NCI-H2107 (cell line): Measurements from ENCODE around the gene ATOH1.

Experiments used
- DNase-seq: peaks from one replicate; lab custom pipeline; 2025; lab: John Stamatoyannopoulos, UW

The ATOH1 gene, protein sequence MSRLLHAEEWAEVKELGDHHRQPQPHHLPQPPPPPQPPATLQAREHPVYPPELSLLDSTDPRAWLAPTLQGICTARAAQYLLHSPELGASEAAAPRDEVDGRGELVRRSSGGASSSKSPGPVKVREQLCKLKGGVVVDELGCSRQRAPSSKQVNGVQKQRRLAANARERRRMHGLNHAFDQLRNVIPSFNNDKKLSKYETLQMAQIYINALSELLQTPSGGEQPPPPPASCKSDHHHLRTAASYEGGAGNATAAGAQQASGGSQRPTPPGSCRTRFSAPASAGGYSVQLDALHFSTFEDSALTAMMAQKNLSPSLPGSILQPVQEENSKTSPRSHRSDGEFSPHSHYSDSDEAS

DNA sequence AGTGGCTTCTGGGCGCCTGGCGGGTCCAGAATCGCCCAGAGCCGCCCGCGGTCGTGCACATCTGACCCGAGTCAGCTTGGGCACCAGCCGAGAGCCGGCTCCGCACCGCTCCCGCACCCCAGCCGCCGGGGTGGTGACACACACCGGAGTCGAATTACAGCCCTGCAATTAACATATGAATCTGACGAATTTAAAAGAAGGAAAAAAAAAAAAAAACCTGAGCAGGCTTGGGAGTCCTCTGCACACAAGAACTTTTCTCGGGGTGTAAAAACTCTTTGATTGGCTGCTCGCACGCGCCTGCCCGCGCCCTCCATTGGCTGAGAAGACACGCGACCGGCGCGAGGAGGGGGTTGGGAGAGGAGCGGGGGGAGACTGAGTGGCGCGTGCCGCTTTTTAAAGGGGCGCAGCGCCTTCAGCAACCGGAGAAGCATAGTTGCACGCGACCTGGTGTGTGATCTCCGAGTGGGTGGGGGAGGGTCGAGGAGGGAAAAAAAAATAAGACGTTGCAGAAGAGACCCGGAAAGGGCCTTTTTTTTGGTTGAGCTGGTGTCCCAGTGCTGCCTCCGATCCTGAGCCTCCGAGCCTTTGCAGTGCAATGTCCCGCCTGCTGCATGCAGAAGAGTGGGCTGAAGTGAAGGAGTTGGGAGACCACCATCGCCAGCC, at the start of gene ATOH1:
Gene ATOH1, plus strand, starts transcription at position 422 of the 663 bp plus-strand sequence. Its CDS starts 174 bp downstream, at position 596.
- no peak for DNase-seq

DNA sequence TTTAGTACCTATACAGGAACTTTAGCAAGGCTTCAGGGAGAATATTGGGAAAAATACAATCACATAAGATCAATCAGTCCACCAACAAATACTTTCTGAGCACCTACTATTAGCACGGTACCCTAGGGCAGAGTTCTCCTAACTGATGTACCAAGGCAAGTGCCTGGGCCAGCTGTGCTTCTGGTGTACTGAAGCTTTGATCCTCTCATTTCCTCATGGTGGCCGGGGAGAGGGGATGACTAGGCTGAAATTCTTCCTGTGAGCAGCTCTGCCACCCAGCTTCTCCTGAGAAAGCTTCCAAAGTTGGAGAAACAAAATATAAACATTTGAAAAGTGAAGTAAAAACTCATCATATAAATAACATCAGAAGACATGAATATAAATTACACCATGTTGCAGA, 49.3 kb upstream of the ATOH1 start:
- DNase-seq = no peak

DNA sequence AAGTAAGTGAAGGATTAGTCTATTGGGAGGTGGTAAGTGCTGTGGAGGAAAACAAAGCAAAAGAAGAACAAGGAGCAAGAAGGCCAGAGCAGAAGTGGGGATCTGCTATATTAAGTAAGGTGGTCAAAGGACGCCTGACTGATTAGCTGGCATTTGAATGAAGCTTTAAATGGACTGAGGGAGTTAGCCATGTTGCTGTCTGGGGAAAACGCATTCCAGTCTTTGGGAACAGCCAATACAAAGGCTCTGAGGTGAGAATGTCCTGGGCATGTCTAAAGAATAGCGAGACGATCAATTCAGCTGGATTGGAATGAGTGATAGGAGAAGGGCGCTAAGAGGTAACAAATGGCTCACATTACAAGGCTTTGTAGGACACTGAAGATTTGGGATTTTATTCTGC, 48.5 kb upstream of the ATOH1 start:
- DNase-seq = no peak

DNA sequence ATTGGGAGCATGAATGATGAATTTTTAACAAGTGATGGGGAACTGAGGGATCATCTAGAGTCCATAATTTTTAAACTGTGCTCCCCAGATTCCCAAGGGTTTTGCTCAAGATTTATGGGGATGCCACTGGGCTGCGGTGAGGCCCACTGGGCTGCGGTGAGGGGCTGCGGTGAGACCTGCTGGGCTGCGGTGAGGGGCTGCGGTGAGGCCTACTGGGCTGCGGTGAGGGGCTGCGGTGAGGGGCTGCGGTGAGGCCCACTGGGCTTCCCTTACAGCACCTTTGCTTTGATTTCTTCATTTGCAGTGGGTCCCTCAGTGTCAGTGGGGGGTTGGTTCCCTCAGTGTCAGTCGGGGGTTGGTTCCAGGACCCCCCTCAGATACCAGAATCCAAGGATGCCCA, 47.4 kb upstream of the ATOH1 start:
- DNase-seq = no peak

DNA sequence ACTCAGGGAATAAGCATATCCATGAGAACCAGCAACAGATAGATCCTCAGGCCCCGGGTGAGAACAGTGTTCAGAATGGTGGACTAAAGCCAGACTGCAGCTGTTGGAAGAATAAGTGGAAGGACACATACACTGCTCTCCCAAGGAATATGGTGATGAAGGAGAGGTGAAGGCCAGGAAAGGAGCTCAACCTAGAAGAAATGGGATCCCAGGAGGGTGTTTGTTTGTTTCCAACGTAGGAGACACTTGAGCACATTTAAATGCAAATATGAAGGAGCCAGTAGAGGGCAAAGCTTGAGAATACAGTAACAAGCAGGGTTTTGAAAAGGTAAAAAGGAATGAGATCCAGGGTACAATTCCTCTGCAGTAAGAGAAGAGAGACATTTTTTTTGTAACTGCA, 42.4 kb upstream of the ATOH1 start:
- DNase-seq = no peak

DNA sequence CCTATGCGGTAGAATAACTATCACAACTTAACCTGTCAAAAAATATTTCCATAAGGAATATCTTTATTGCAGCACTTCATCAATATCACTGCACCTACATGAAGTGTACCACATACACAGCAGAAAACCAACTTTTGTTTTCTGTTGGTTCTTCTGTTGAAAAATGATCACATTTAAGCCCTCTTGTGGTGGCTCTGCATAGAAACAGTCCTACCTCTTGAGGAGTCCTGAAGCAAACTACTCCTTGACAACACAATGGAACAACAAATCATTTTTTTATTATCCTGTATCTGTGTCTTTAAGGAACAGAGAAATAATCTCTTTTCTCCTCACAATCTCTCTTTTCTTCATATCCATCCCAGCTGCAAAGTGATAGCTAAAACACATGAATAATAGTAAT, 39.8 kb upstream of the ATOH1 start:
- DNase-seq = no peak

DNA sequence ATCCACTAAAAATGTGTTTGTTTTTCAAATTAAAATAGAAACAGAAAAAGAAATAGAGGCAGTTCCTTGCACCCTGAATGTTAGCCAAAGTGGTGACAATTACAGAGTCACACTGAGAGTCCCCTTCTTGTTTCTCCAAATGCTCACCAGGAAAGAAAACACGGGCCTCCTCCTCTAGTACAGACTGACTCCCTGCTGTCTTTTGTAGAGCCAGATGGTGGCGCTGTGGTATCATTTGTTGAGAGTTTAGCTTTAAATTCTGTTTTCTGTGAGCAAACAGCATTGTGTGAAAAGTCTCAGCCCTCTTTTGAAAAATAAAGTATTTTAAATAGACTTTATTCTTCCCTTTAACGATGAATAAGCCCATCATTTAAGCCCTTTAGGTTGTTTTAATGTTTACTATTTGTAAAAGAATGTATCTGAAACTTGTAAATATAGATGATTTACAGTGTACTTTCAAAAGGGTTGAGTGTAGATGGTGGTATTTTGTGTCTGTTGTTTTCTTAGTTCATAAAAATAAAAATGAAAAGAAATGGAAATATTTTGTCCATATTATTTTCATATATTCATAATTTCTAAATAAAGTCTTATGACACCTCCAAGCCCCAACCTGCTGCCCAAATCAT, 36.9 kb upstream of the ATOH1 start:
- no peak for DNase-seq

DNA sequence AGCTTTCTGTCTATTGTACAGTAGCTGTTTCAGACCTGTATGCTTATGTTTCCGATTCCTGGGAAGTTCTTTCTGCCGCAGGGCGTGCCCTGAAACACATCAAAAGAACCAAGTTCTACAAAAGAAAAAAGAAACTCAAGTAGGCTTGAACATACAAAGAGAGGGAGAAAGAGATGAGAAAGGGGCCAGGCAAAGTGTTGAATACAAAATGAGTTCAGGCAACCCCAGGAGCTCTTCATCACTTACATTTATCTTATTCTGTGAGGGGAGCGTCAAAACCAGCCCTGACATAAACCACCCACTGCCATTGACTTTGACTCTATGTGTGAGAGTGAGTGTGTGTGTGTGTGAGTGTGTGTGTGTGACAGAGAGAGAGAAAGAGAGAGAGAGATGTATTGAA, 26.5 kb upstream of the ATOH1 start:
- no peak for DNase-seq

DNA sequence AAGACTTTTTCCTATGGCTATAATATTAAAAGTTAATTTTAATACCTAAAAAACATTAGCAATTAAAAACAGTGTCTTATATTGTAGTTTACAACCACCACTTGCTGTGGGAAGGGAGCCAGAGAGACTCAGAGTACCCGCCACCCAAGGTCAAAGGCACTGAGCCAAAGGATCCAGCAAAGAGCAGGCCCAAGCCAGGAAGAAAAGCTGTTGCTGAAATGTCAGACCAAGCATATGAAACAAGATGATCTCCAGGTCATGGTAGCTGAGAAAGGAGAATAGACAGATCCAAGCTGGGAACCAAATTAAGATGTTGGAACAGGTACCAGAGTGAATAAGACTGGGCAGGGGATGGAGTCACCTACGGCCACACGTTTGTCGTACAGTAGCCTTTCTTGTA, 18.8 kb upstream of the ATOH1 start:
- DNase-seq = no peak

DNA sequence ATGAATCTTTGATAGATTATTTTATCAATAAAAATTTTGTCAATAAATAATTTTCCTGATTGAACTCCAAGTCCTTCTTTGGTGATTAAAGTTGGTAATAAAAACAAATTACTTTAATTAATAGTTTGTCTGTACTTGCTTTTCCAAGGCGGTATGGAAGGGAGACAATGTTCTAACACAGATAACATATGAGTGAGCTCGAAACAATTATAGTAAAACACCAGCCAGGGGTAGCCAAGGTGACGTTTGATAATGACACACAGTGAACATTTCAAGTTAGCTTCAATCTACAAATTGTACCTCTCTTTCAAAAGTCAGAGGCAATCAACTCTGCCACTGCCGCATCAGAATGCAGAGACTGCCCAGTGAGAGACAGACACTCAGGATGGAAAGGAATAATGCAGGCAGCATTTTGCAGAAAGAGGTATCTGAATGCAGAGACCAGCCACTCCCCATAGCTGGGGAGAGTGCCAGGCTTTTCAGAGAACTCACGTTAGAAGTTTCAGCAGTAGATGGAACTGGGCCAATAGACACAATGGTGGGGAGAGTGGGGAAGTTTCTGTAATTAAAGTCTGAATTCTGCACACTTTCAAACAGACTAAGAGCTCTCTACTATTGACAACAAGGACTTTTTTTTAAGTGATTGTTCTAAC, 18.1 kb upstream of the ATOH1 start:
- DNase-seq = no peak

DNA sequence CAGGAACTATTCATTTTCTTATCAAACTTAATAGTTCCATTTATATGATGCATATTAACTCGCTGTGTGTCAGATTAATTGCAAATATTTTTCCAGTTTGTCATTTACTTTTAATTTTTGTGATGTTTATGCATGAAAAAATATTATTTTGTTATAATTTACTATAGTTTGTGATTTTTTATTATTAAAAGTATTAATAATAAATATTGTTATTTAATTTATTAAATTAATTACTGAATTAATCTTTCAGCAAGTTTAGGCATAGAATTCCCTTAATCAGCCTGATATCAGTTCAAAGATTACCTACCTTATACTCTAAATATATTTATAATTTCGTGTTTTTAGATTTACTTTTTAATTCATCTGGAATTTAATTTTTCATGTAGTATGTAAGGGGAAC, 15.5 kb upstream of the ATOH1 start:
- DNase-seq = no peak

DNA sequence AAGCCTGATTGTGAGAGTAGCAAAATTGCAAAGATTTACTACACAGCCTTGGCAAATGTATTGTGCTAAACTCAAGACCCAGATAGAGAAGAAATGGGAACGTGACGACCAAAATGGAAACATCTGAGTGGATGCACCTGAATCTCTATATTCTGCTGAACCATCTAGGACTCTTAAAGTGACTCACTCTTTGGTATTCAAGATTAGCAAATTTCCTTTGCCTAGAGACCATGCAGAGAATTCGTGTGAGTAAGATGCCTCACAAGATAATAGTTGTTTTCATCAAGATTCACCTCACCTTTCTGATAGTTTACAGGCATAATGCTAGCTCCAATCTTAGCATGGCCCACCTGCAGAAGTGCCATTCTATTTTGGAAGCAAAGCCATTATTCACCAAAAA, 14.4 kb upstream of the ATOH1 start:
- DNase-seq = no peak

DNA sequence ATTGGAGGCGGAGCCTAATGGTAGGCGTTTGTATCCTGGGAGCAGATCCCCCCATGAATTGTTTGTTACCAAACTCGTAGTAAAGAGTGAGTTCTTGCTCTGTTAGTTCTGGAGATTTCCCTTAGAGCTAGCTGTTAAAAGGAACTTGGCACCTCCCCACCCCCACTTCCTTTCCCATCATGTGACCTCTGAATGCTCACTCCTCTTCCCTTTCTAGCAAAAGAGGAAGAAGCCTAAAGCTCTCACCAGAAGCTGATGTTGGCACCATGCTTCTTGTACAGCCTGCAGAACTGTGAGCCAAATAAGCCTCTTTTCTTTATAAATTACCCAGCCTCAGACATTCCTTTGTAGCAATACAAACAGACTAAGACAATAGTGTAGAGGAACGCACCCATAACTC, 13.8 kb upstream of the ATOH1 start:
- no peak for DNase-seq

DNA sequence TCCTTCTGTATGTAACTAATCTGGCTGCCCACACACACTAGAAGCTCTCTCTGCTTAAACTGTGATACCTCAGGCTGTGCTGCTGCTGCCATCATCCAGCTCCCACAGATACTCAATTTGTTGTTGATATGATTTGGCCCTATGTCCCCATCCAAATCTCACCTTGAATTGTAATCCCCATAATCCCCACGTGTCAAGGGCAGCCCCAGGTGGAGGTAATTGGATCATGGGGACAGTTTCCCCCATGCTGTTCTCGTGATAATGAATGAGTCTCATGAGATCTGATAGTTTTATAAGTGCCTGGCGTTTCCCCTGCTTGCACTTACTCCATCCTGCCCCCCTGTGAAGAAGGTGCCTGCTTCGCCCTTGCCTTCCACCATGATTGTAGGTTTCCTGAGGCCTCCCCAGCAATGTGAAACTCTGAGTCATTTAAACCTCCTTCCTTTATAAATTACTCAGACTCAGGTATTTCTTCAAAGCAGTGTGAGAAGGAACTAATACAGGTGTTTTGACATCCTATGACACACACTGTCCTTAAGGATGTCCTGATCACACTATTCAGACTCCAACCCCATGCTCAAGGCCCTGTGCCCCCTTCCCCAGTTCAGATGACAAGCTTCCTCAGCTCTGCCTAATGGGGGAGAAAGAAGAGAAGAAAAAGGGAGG, 2.9 kb upstream of the ATOH1 start:
- no peak for DNase-seq

DNA sequence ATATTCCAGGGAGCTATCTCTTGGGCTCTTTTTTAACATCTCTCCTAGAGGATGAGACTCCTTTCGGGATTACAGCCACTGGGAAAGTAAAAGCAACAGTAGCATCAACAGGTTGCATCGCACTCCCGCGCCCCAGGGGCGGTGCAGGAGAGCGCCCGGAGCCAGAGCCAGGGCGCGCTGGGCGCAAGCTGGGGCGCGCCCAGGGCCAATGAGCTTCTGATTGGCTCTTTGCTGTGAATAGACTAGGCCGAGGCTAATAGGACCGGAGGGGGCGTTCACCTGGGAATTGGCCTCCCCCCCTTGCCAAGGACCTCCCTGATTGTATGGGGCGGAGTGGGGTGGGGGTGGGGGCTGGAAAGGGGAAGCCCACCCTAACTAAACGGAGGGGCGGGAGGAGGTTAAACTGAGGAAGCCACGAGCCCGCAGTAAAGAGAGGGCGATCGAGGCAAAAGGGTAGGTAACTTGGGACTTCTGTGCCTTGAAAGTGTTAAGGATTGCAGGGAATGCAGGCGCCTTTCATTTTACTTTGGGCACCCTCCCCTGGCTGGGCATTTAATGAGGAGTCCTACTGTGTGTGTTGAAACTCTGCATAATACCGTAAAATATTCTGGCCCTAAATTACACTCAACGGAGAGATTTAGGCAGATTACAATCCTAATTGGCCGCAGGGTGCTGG, 1.1 kb upstream of the ATOH1 start:
- no peak for DNase-seq

DNA sequence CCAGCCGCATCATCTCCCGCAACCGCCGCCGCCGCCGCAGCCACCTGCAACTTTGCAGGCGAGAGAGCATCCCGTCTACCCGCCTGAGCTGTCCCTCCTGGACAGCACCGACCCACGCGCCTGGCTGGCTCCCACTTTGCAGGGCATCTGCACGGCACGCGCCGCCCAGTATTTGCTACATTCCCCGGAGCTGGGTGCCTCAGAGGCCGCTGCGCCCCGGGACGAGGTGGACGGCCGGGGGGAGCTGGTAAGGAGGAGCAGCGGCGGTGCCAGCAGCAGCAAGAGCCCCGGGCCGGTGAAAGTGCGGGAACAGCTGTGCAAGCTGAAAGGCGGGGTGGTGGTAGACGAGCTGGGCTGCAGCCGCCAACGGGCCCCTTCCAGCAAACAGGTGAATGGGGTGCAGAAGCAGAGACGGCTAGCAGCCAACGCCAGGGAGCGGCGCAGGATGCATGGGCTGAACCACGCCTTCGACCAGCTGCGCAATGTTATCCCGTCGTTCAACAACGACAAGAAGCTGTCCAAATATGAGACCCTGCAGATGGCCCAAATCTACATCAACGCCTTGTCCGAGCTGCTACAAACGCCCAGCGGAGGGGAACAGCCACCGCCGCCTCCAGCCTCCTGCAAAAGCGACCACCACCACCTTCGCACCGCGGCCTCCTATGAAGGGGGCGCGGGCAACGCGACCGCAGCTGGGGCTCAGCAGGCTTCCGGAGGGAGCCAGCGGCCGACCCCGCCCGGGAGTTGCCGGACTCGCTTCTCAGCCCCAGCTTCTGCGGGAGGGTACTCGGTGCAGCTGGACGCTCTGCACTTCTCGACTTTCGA, 654 bp downstream of the ATOH1 start:
- DNase-seq = no peak

DNA sequence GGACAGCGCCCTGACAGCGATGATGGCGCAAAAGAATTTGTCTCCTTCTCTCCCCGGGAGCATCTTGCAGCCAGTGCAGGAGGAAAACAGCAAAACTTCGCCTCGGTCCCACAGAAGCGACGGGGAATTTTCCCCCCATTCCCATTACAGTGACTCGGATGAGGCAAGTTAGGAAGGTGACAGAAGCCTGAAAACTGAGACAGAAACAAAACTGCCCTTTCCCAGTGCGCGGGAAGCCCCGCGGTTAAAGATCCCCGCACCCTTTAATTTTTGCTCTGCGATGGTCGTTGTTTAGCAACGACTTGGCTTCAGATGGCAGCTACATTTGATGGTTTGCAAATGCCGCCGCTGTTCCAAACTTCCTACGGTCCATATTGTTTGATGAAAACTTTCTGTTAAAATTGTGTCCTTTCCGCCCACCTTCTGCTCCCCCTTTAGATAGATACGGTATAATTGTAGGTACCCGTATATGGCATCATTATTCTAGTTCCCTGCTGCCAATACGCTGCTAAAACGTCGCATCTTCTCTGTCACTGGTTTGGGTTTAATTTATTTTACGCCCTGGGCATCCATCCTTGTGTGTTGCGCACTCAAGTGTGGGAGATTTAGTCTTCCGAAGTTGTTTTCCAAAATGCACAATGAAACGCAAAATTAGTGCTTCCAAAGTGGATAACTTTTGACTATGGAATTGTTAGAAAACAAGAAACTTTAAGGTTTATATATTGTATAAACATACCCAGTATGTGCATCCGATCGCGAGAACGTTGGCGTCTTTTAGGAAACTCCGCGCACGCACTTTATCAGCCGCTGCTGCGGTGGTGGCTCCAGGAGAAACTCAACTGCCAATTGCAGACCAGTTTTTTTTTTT, 1.5 kb downstream of the ATOH1 start:
- DNase-seq = no peak

DNA sequence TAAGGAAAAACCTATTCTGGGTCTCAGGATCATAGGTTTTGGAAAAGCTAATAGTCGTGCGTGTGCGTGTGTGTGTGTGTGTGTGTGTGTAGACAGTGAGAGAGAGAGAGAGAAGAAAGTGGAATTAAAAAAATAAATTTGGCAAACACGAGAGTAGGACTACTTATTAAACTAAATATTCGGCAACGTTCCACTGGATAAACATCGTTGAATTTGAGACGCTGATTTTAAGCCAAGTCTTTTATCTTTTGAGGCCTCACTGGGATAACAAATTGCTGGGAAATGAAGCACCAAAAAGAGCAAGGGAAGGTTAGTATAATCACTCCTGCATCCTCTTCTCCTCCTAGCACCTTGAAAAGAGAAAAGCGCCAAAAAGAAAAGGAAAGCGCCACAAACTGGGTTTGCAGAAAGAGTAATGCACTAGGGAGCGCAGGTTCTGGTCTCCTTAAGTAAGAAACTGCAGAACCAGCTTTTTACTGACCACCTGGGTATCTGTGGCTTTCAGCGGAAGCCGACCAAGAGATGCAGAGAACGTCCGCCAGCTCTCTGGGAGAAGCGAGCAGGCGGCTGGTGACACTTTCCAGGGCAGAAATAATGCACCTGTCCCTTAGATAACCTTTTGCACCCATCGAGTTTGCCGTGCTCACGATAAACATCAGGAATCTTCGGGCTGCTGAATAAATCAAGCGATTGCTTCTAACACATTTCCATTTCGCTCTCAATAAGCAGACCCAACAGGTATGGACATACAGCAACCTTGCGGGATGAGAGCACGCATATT, 3.4 kb downstream of the ATOH1 start:
- DNase-seq = no peak
